HG02798 (cell line): ENCODE results near the gene NCKAP5.

Experiments
- ATAC-seq: cut with Tn5 transposase; IDR thresholded peaks from one replicate; pipeline ENCODE4 v1.9.1; 2021; ENCODE audit warnings: mild to moderate bottlenecking; ENCODE audit not compliant: unreplicated experiment, poor library complexity

Gene NCKAP5

GRCh38 chr2:133140620-133141019, 427.6 kb downstream of the NCKAP5 start:
- no peak for ATAC-seq

- ATAC-seq, result peak; percentile 61
Measured at GRCh38 chr2:133139847-133140533, 428.3 kb downstream of the NCKAP5 start.

GRCh38 chr2:133138693-133139092, 429.6 kb downstream of the NCKAP5 start:
- ATAC-seq, result no peak

GRCh38 chr2:133135035-133135654, 433.1 kb downstream of the NCKAP5 start:
- ATAC-seq, result no peak

GRCh38 chr2:133130548-133131246, 437.6 kb downstream of the NCKAP5 start:
- peak; percentile 44 for ATAC-seq

- ATAC-seq, result no peak
Measured at GRCh38 chr2:133124446-133124845, 443.8 kb downstream of the NCKAP5 start.

GRCh38 chr2:133123904-133124303, 444.4 kb downstream of the NCKAP5 start:
- ATAC-seq, result no peak

- ATAC-seq, result no peak
Measured at GRCh38 chr2:133123393-133123792, 444.9 kb downstream of the NCKAP5 start.

- no peak for ATAC-seq
Measured at GRCh38 chr2:133122529-133122928, 445.7 kb downstream of the NCKAP5 start.

GRCh38 chr2:133120310-133120709, 448.0 kb downstream of the NCKAP5 start:
- no peak for ATAC-seq

- ATAC-seq, result no peak
Measured at GRCh38 chr2:133110201-133110600, 458.1 kb downstream of the NCKAP5 start.

GRCh38 chr2:133109772-133110171, 458.5 kb downstream of the NCKAP5 start:
- ATAC-seq, result no peak

- no peak for ATAC-seq
Measured at GRCh38 chr2:133107058-133107815, 461.0 kb downstream of the NCKAP5 start.

GRCh38 chr2:133104871-133105270, 463.4 kb downstream of the NCKAP5 start:
- ATAC-seq, result no peak

GRCh38 chr2:133098787-133099186, 469.5 kb downstream of the NCKAP5 start:
- no peak for ATAC-seq

GRCh38 chr2:133097666-133098065, 470.6 kb downstream of the NCKAP5 start:
- no peak for ATAC-seq

GRCh38 chr2:133092571-133092970, 475.7 kb downstream of the NCKAP5 start:
- ATAC-seq, result no peak

GRCh38 chr2:133090358-133090757, 477.9 kb downstream of the NCKAP5 start:
- ATAC-seq, result no peak

- ATAC-seq, result no peak
Measured at GRCh38 chr2:133086176-133086575, 482.1 kb downstream of the NCKAP5 start.

- ATAC-seq, result no peak
Measured at GRCh38 chr2:133085646-133086045, 482.6 kb downstream of the NCKAP5 start.

- ATAC-seq, result no peak
Measured at GRCh38 chr2:133082034-133082433, 486.2 kb downstream of the NCKAP5 start.
